Bronchial epithelial cell (primary cell): ENCODE results near the gene ATP6V0E1. TPM values are rescaled to one million over a fixed set of nuclear protein-coding genes. Genes with fewer than 3 reads are reported as not detected.

Experiments
- DNase-seq: peaks from one replicate; pipeline ENCODE4 v3.0.0-alpha.2; 2010; ENCODE audit warnings: low read depth
- FAIRE-seq: peaks from 2 replicates; lab custom pipeline; 2011; peaks lifted over from hg19 to GRCh38; lab: Jason Lieb, UNC
- H3K27me3 ChIP-seq: 2 replicates; pipeline ENCODE4 v1.5.1; 2011; ENCODE audit warnings: low read length; ENCODE audit not compliant: control insufficient read depth, insufficient read depth
- H3K36me3 ChIP-seq: 2 replicates; pipeline ENCODE4 v1.5.1; 2011; ENCODE audit warnings: low read length; ENCODE audit not compliant: control insufficient read depth, insufficient read depth
- H3K4me3 ChIP-seq: 2 replicates; pipeline ENCODE4 v1.5.1; 2011; ENCODE audit warnings: mild to moderate bottlenecking, low read depth, low read length, control low read depth
- total RNA-seq: library from RNA; depleted of rRNA; stranded (reverse); fragments of >200 nt; gene quantifications from 2 replicates; pipeline ENCODE4 v1.2.1, GENCODE V29; 2014
- TF ChIP-seq, protein P1 (sequence below): IDR thresholded peaks from 2 replicates; pipeline ENCODE4 v1.5.1; 2011; ENCODE audit warnings: mild to moderate bottlenecking, moderate library complexity, low read length, control low read depth, inconsistent platforms; ENCODE audit not compliant: insufficient read depth, severe bottlenecking

The ATP6V0E1 gene
- total RNA-seq, 1 donor from 2014 or later: 189 TPM

DNA sequence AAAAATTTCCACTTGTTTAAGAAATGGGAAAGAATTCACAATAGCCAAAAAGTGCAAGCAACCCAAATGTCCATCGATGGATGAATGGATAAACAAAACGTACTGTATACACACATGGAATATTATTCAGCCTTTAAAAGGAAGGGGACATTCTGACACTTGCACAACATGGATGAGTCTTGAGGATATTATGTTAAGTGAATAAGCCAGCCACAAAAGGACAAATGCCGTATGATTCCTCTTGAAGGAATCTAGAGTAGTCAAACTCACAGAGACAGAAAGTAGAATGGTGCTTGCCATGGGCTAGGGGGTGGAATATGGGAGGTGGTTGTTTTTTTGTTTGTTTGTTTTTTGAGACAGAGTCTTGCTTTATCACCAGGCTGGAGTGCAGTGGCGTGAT, 3.8 kb upstream of the ATP6V0E1 start:
- no peaks in the 10 kb centered on the region for H3K27me3 ChIP-seq
- FAIRE-seq (no peak), DNase-seq (peak; percentile 52)
- no peaks in the 10 kb centered on the region for H3K36me3 ChIP-seq
- no peak overlapping the region for H3K4me3 ChIP-seq
- TF ChIP-seq, protein P1, sequence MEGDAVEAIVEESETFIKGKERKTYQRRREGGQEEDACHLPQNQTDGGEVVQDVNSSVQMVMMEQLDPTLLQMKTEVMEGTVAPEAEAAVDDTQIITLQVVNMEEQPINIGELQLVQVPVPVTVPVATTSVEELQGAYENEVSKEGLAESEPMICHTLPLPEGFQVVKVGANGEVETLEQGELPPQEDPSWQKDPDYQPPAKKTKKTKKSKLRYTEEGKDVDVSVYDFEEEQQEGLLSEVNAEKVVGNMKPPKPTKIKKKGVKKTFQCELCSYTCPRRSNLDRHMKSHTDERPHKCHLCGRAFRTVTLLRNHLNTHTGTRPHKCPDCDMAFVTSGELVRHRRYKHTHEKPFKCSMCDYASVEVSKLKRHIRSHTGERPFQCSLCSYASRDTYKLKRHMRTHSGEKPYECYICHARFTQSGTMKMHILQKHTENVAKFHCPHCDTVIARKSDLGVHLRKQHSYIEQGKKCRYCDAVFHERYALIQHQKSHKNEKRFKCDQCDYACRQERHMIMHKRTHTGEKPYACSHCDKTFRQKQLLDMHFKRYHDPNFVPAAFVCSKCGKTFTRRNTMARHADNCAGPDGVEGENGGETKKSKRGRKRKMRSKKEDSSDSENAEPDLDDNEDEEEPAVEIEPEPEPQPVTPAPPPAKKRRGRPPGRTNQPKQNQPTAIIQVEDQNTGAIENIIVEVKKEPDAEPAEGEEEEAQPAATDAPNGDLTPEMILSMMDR: no peak

- FAIRE-seq: no peak
These were observed 1.6 kb upstream of the ATP6V0E1 start for GRCh38 chr5:172981931-172982330.

GRCh38 chr5:172984244-172984953, 828 bp downstream of the ATP6V0E1 start:
- TF ChIP-seq, protein P1: peak; percentile 64
- DNase-seq (peak; percentile 83), FAIRE-seq (no peak)
- Histone ChIP-seq H3K27me3 (no peaks in the 10 kb centered on the region), H3K36me3 (peaks cover 7% of the 10 kb centered on the region), H3K4me3 (peak overlapping the region; percentile 99)

More at GRCh38 chr5:172981931-172982330, 1.6 kb upstream of the ATP6V0E1 start:
- no peak for DNase-seq
- H3K4me3 ChIP-seq: no peak overlapping the region
- no peaks in the 10 kb centered on the region for H3K27me3 ChIP-seq
- H3K36me3 ChIP-seq: peaks cover 3% of the 10 kb centered on the region
- TF ChIP-seq, protein P1: no peak

DNA sequence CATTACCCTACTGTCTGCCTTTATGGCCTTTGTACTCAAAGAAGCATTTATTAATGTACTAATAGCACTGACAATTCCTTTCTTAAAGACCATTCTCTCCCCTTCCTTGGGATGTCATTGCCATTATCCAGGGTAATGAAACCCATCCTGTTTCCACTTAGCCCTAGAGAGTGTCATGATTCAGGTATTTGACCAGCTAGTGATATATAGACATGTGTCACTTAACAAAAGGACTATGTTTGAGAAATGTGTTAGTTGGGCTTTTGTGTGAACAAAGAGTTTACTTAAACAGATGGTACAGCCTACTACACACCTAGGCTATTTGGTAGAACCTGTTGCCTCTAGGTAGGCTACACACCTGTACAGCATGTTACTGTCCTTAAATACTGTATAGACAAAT, 2.0 kb downstream of the ATP6V0E1 start:
- TF ChIP-seq, protein P1: no peak
- Histone ChIP-seq H3K36me3 (peaks cover 8% of the 10 kb centered on the region), H3K27me3 (no peaks in the 10 kb centered on the region), H3K4me3 (no peak overlapping the region)
- DNase-seq (peak; percentile 13), FAIRE-seq (no peak)

GRCh38 chr5:172988276-172988675, 4.7 kb downstream of the ATP6V0E1 start:
- FAIRE-seq (no peak), DNase-seq (no peak)
- TF ChIP-seq, protein P1: no peak
- no peak overlapping the region for H3K4me3 ChIP-seq
- no peaks in the 10 kb centered on the region for H3K27me3 ChIP-seq
- peaks cover 10% of the 10 kb centered on the region for H3K36me3 ChIP-seq
